ENCODE data around the gene KCMF1.

The KCMF1 gene

DNA sequence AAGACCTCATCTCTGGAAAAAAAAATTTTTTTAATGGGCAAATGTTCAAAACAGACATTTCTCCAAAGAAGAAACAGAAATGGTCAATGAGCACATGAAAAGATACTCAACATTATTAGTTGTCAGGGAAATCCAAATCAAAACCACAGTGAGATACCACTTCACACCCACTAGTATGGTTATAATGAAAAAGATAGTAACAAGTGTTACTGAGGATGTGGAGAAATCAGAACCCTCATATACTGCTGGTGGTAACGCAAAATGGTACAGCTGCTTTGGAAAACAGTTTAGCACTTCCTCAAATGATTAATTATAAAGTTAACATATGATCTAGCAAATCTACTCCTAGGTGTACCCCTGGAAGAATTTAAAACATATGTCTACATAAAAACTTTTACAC is 133.3 kb downstream of the KCMF1 start:
- no peaks in the 10 kb centered on the region for H3K4me1 Mint-ChIP-seq
- peaks cover 1% of the 10 kb centered on the region for H3K27me3 Mint-ChIP-seq
- no peaks in the 10 kb centered on the region for H3K9me3 Mint-ChIP-seq
- no peak overlapping the region for H3K4me3 Mint-ChIP-seq
- no peak overlapping the region for H3K27ac Mint-ChIP-seq
- H3K36me3 Mint-ChIP-seq = no peaks in the 10 kb centered on the region

DNA sequence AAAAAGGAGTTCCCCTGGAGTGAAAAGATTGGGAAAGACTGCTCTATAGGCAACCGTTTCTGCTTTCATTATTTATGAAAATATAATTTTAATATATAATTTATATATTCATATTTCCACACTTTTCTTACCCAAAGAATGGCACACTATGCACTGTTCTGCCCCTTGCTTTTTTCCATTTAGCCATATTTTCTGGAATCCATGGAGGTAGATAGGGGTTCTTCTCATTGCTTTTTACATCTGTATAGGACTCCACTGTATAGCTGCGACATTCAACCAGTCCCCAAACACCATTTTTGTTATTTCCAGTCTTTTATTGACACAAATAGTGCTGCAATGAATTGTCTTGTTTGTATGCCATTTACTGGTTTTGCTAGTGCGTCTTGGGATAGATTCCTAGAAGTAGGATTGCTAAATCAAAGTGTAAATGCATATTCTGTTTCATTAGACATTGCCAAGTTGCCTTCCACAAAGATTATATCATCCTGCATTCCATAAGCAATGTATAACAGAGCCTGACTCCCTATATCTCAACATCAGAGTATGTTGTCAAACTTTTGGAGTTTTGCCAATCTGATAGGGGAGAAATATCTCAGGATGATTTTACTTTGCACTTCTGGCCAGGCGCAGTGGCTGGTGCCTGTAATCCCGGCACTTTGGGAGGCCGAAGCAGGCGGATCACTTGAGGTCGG is 135.7 kb downstream of the KCMF1 start:
- H3K27me3 Mint-ChIP-seq = peaks cover 4% of the 10 kb centered on the region
- H3K9me3 Mint-ChIP-seq = no peaks in the 10 kb centered on the region
- H3K4me3 Mint-ChIP-seq = no peak overlapping the region
- H3K4me1 Mint-ChIP-seq = no peaks in the 10 kb centered on the region
- no peak overlapping the region for H3K27ac Mint-ChIP-seq
- H3K36me3 Mint-ChIP-seq = no peaks in the 10 kb centered on the region

Measured in activated naive CD4-positive, alpha-beta T cell treated with anti-CD3 and anti-CD28 coated beads, Interleukin-2, amount 50 U/mL, for 24 hours (primary cell).